Muscle of leg (tissue), 11 donors: Measurements from ENCODE around the gene MAML3. TPM values are rescaled to one million over a fixed set of nuclear protein-coding genes. Genes with fewer than 3 reads are reported as not detected.
A peak's percentile ranks its signal among the peaks of the same experiment; 100 is the strongest.

Experiments
- DNase-seq: peaks from one replicate; pipeline ENCODE4 v3.0.0; 2013
- H3K27ac ChIP-seq: one replicate; pipeline ENCODE4 v1.5.1; 2013; ENCODE audit warnings: mild to moderate bottlenecking, low read length, control low read depth
- H3K27me3 ChIP-seq: one replicate; pipeline ENCODE4 v1.6.1; 2013; ENCODE audit warnings: low read length; ENCODE audit not compliant: control insufficient read depth, insufficient read depth
- H3K36me3 ChIP-seq: one replicate; pipeline ENCODE4 v1.6.1; 2013; ENCODE audit warnings: low read length; ENCODE audit not compliant: control insufficient read depth, insufficient read depth
- H3K4me1 ChIP-seq: one replicate; pipeline ENCODE4 v1.6.1; 2013; ENCODE audit warnings: low read length; ENCODE audit not compliant: control insufficient read depth, insufficient read depth
- H3K4me3 ChIP-seq: one replicate; pipeline ENCODE4 v1.5.1; 2013; ENCODE audit warnings: low read length, control low read depth
- H3K9me3 ChIP-seq: replicated peaks from 2 replicates; pipeline ENCODE4 v1.6.1; 2013; ENCODE audit warnings: low read depth, low read length; ENCODE audit not compliant: control insufficient read depth
- WGBS: methylation state at CpG from one replicate; pipeline ENCODE4 v1.1.5; 2013; ENCODE audit warnings: missing lambda C conversion rate; ENCODE audit not compliant: insufficient coverage; 5-methylcytosine and 5-hydroxymethylcytosine counted together
- polyA plus RNA-seq, 8 donors: library from polyadenylated mRNA; unstranded; fragments of 120-200 nt; gene quantifications; one replicate each; pipeline versions ENCODE4 v1.2.1 to v1.2.3, GENCODE V29; 2013; ENCODE audit warnings: inconsistent platforms in 1 of 8, low replicate concordance in 1 of 8; ENCODE audit not compliant: insufficient read length in 8 of 8, insufficient read depth in 1 of 8
- total RNA-seq: library from RNA; stranded (reverse); fragments of 120-200 nt; gene quantifications from one replicate; pipeline ENCODE4 v1.2.4, GENCODE V29; 2013

Gene MAML3
- total and polyA plus RNA-seq, 9 donors: 3.0 to 5.5 (median 5.0) TPM

DNA sequence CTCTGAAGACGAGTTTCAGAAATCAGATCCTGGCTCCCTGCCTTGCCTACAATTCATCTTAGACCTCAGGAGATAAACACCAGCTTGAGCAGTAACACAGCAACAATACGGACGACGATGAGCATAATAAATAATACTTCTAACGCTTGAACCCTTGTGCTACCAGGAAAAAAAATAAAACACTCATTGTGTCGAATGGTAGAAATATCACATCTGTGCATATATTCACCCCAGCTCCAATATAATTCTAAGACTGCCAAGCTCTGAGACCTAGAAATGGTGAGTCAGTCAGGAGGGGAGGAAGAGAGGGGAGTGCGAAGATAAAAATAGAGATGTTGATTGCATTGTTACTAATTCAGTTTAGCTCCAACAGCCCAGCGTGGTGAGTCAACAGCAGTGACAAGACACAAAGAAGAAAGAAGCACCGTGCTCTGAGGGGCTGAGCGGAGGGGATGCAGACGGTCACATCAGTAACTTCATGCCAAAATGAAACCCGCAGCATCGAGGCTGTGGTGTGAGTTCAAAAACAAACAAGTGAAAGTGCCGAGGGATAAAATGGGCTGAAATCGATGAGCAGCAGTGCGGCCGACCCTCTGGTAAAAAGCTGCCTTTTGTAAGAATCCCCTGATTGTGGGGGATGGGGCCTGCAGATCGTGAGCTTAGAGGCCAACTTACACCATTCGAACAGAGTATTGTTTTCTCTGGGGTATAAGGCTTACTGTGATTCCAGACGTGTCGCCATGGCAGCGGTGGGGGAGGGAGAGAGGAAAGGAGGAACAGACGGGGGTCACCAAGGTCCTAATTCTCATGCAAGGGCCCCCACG, 338.0 kb downstream of the MAML3 start:
- H3K27me3 ChIP-seq: no peaks in the 10 kb centered on the region
- 8% methylated on average over 13 of the region's 24 CpGs for WGBS
- peak overlapping the region; percentile 86 for H3K27ac ChIP-seq
- H3K4me1 ChIP-seq: peaks cover 15% of the 10 kb centered on the region
- DNase-seq: peak; percentile 78
- no peaks in the 10 kb centered on the region for H3K9me3 ChIP-seq
- H3K4me3 ChIP-seq: peak overlapping the region; percentile 32
- no peaks in the 10 kb centered on the region for H3K36me3 ChIP-seq

DNA sequence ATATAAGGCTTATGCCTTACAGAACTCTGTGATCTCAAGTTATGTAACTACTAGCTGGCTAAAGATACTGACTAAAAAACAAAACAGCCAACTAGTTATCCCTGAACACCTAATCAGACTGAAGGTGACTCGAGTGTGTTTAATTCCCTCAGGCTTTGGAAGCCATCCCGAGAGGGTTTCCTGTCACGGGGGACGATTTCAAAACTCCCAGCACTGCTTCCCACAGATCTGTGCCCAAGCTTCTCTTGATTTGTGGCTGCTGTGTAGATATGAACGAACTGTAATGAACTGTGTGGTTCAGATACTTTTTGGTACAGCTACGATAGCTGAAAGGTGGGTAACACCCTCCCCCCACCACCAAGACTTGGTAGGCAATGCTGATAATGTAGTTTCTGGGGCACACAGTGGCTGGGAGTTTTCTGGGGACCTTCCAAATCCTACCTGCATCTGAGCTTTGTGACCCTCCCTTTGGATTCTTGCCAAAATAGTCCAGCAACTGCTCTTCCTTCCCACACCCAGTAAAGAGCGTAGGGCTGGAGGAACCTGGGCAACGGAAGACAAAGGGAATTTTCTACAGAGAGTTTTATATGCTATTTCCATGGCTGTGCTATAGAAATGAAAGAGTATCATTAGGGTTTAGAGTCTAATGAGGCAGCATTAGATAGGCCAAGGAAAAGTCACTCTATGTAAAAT, 339.5 kb downstream of the MAML3 start:
- H3K27ac ChIP-seq: peak overlapping the region; percentile 73
- H3K36me3 ChIP-seq: no peaks in the 10 kb centered on the region
- peaks cover 17% of the 10 kb centered on the region for H3K4me1 ChIP-seq
- WGBS: no CpG with 5 or more reads among the region's 8 CpGs
- H3K27me3 ChIP-seq: no peaks in the 10 kb centered on the region
- H3K4me3 ChIP-seq: no peak overlapping the region
- peaks cover 7% of the 10 kb centered on the region for H3K9me3 ChIP-seq
- DNase-seq: no peak

DNA sequence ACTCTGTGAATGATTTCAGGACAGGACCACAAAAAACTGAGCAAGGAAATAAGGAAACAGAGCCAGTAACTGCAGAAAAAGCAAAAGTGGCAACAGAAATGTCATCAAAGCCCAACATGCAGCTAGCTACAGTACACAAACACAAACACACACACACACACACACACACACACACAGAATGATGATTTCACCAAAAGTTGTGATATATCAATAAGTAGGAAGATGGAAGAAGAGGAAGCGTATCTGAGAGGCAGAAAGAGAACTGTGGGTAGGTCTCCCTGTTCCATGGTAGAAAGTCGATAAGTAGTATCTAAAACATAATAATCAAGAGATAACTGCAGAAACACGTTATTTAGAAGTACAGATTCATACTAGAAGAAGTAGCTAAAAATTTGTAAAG, 340.1 kb downstream of the MAML3 start:
- no CpG with 5 or more reads among the region's 3 CpGs for WGBS
- DNase-seq: no peak
- Histone ChIP-seq H3K36me3 (no peaks in the 10 kb centered on the region), H3K4me1 (peaks cover 23% of the 10 kb centered on the region), H3K27ac (no peak overlapping the region), H3K27me3 (no peaks in the 10 kb centered on the region), H3K4me3 (no peak overlapping the region), H3K9me3 (peaks cover 7% of the 10 kb centered on the region)

DNA sequence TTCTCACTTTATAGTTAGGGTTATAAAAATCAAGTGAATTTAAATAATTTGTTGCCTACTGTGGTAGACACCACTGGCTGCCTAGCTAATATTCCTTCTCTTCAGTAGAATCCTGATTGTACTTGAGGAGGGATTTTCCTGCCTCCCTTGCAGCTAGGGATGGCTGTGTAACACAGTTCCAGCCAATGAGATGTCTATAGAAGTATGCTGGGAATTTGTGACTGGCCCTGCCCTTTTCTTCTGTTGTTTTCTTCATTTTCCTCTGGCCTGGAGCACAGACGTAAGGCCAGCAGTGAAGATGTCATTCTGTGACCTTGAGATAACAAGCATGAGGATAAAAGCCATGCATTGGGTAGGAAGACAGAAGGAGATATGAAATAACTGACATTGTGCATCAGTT, 343.3 kb downstream of the MAML3 start:
- peaks cover 7% of the 10 kb centered on the region for H3K9me3 ChIP-seq
- H3K4me1 ChIP-seq: peaks cover 24% of the 10 kb centered on the region
- no peak for DNase-seq
- WGBS: no CpG with 5 or more reads among the region's 1 CpG
- no peak overlapping the region for H3K27ac ChIP-seq
- H3K36me3 ChIP-seq: no peaks in the 10 kb centered on the region
- no peak overlapping the region for H3K4me3 ChIP-seq
- H3K27me3 ChIP-seq: no peaks in the 10 kb centered on the region

DNA sequence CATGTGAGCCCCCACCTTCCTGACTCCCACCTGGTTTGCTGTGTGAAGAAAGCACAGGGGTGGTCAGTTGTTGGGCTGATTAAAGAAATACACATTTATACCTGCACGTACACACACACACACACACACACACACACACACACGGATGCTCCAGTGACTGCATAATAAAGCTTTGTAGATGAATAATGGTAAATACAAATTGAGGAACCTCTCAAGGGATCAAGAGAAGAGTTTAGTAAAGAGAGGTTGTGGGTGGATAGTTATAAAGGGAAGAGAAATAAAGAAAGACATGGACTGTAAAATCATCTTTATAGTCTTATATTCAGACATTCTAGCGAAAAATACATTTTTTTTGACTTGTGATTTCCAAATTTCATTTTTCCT, 344.2 kb downstream of the MAML3 start:
- no peak for DNase-seq
- Histone ChIP-seq H3K27me3 (no peaks in the 10 kb centered on the region), H3K36me3 (no peaks in the 10 kb centered on the region), H3K4me1 (peaks cover 22% of the 10 kb centered on the region), H3K4me3 (no peak overlapping the region), H3K9me3 (peaks cover 7% of the 10 kb centered on the region), H3K27ac (peak overlapping the region; percentile 77)
- WGBS: no CpG with 5 or more reads among the region's 3 CpGs

DNA sequence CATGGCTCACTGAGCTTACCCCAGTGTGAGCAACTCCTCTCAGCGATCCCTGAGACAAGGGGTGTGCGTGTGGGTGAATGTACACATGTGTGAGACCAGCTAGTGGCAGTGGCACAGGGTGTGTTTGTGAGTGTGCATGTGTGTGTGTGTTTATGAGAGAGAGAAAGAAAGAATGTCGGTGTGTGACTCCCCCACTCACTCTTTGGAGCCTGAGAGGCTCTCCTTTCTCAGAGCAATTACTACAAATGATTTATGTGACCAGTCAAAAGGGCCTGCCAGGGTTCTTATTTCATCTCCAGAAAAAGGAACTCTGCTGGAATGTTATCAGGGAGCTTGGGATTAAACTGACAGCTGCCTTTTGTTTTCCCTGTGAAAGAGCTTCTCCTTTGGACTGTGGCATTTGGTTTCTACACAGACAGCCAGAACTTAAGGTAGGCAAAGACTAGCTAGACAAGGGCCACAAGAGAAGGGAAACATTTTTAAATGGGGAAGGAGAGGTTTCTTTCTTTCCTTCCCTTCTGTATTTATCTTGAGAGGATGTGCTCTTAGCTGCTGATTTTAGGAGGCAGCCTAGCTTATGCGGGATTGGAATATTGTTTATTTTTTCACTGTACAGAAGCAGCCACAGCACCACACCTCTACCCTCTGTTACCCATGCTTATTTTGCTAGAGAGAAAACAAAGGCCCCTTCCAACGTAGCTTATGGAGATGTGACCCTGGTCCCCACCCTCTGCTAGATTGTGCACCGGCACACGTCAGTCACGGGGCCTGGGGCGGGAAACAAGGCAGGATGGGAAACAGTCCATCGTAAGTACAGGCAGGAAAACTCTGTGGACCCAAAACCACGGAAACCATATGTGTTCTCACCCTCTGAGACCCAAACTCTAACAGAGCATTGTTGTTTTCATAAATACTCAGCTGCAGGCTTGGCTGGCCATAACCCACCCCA, 344.9 kb downstream of the MAML3 start:
- WGBS: 28% methylated on average over 7 of the region's 11 CpGs
- H3K27me3 ChIP-seq: no peaks in the 10 kb centered on the region
- peak overlapping the region; percentile 77 for H3K27ac ChIP-seq
- no peak overlapping the region for H3K4me3 ChIP-seq
- peaks cover 7% of the 10 kb centered on the region for H3K9me3 ChIP-seq
- peak; percentile 59 for DNase-seq
- H3K4me1 ChIP-seq: peaks cover 17% of the 10 kb centered on the region
- no peaks in the 10 kb centered on the region for H3K36me3 ChIP-seq

DNA sequence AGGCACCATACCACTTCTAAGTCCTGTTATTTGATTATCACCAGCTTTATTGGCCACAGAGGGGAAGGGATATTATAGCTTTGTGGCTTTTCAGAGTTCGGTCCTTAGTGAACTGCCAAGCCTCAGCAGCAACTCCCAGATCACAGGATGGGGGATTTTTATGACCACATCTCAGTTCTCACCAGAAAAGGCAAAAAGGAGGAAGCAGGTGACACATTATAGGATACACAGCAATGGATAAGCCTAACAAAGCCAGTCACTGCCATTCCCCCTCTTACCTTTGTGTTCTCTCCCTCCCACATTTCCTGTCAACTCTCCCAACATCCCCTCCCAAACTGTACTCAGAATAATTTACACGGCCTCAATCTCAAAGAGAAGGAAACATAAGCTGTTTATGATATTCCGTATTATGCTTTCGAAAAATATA, 345.6 kb downstream of the MAML3 start:
- WGBS: no CpG with 5 or more reads among the region's 4 CpGs
- Histone ChIP-seq H3K27ac (peak overlapping the region; percentile 77), H3K9me3 (peaks cover 7% of the 10 kb centered on the region), H3K27me3 (no peaks in the 10 kb centered on the region), H3K36me3 (no peaks in the 10 kb centered on the region), H3K4me1 (peaks cover 17% of the 10 kb centered on the region), H3K4me3 (no peak overlapping the region)
- DNase-seq: no peak

DNA sequence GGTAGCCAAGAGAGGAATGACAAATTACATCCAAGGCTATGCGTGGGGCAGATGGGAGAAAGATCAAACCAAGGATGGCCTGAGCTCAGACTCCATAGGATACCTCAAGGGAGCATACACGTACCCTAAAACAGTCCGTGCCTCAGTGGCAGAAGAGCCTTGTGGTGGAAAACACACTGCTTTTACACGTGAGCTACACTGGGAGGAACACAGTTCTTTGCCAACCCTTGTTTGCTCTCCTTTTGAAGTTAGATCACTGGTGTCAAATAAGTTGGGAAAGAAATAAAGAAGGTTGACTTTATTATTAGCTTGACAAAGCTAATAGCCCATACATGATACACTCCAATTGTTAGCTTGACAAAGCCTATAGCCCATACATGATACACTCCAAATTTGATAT, 346.5 kb downstream of the MAML3 start:
- Histone ChIP-seq H3K36me3 (no peaks in the 10 kb centered on the region), H3K27ac (no peak overlapping the region), H3K27me3 (no peaks in the 10 kb centered on the region), H3K9me3 (peaks cover 7% of the 10 kb centered on the region), H3K4me3 (no peak overlapping the region), H3K4me1 (peaks cover 18% of the 10 kb centered on the region)
- WGBS: 93% methylated on average over 3 of the region's 4 CpGs
- no peak for DNase-seq

DNA sequence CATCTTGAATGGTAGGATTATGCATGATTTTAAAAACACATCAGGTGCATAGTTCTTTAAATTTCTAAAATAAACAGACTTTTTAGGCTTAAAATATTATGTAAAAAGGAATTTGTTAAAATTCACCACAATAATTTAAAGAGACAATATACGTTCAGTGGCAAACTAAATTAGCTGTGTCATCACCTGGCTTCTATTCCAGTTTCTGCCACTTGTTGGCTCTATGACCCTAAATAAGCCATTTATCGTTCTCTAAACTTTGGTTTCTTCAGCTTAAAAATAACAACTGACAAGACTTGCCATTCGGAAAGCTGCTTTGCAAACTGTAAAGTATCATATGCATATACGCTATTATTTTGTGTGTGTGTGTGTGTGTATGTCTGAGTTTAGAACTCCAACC, 347.1 kb downstream of the MAML3 start:
- WGBS: no CpG with 5 or more reads among the region's 4 CpGs
- no peak overlapping the region for H3K27ac ChIP-seq
- H3K4me1 ChIP-seq: peaks cover 22% of the 10 kb centered on the region
- H3K9me3 ChIP-seq: peaks cover 7% of the 10 kb centered on the region
- H3K4me3 ChIP-seq: no peak overlapping the region
- H3K27me3 ChIP-seq: no peaks in the 10 kb centered on the region
- H3K36me3 ChIP-seq: no peaks in the 10 kb centered on the region
- DNase-seq: no peak

DNA sequence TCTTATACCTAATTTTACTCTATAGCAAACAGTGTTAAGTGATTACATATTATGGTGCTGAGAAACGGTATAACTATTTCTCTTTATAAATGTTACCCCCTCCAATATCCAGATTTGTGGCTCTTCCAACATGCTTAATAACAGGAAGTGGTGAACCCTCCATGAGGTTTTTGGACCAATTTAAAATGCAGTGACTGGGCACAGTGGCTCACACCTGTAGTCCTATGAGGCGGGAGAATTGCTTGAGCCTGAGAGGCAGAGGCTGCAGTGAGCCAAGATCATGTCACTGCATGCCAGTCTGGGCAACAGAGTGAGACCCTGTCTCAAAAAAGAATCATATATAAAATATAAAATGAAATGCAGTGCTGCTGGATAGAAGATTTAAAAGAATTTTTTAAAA, 351.1 kb downstream of the MAML3 start:
- no peak overlapping the region for H3K4me3 ChIP-seq
- no peaks in the 10 kb centered on the region for H3K27me3 ChIP-seq
- H3K27ac ChIP-seq: no peak overlapping the region
- H3K36me3 ChIP-seq: no peaks in the 10 kb centered on the region
- DNase-seq: no peak
- WGBS: 100% methylated on average over 1 of the region's 2 CpGs
- no peaks in the 10 kb centered on the region for H3K9me3 ChIP-seq
- peaks cover 8% of the 10 kb centered on the region for H3K4me1 ChIP-seq
